Activated CD4-positive, CD25-positive, alpha-beta regulatory T cell treated with anti-CD3 and anti-CD28 coated beads, Interleukin-2, amount 50 U/mL, for 16 hours (primary cell): ENCODE data around the gene NOS1AP.

Experiments
- DNase-seq: peaks from one replicate; pipeline ENCODE4 v3.0.0-alpha.2; 2020; ENCODE audit warnings: low read depth, low spot score

Gene NOS1AP

GRCh38 chr1:162293073-162293692 lies 223.7 kb downstream of the NOS1AP start:
- DNase-seq = no peak

DNA sequence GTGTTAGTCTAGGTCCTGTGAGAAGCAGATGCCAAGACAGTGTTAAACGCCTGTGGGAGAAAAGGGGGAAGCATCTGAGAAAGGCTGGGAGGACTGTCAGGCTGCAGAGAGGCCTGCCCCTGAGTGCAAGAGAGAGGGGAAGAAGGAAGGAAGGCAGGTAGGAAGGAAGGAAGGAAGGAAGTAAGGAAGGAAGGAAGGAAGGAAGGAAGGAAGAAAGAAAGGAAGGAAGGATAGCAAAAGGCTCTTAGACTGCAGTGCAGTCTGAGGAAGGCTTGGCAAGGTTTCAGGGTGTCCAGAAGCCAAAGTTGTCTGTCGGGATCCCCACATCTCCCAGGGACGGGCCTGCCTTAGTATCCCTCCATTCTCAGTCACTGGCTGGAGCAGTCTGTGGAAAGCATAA lies 224.5 kb downstream of the NOS1AP start:
- DNase-seq = no peak

GRCh38 chr1:162297208-162297607 lies 227.7 kb downstream of the NOS1AP start:
- no peak for DNase-seq

GRCh38 chr1:162298266-162298665 lies 228.8 kb downstream of the NOS1AP start:
- no peak for DNase-seq

GRCh38 chr1:162299018-162299417 lies 229.5 kb downstream of the NOS1AP start:
- no peak for DNase-seq

- DNase-seq = no peak
Observed at GRCh38 chr1:162300057-162300917, 230.8 kb downstream of the NOS1AP start.

- no peak for DNase-seq
Observed at GRCh38 chr1:162301696-162302095, 232.2 kb downstream of the NOS1AP start.

DNA sequence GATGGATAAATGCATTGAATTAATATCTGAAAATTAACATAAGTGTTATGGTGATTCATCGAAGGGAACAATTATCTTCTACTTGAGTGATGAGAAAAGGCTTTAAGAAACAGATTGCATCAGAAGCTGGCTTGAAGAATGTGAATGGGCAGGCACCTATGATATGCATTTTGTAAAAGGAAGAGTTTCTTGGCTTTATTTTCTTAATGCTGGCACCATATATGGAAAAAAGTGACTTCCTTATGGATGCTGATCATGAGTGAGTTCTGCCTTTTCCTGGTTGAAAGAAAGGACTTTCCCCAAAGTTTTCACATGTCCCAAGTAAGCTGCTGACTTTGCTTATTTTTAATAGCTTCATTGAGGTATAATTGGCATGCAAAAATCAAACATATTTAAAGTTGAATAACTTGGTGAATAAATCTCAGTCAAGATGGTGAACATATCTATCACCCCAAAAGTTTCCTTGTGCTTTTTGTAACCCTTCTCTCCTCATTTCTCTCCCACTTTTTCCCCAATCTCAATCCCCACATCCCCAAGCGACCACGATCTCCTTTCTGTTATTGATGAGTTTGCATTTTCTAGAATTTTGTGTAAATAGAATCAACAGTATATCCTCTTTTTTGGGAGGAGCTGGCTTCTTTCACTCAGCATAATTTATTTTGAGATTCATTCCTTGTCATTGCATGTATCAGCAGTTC lies 233.0 kb downstream of the NOS1AP start:
- DNase-seq = no peak

DNA sequence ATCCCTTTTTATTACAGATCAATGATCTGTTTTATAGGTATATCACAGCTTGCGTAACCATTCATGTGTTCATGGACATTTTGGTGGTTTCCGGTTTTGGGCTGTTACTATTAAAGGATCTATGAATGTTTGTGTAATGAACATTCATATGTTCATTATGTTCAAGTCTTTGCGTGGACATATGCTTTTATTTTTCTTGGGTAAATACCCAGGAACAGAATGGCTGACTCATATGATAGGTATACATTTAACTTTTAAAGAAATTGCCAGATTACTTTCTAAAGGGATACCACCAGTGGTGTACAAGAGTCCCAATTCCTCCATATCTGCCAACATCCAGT lies 233.5 kb downstream of the NOS1AP start:
- no peak for DNase-seq

DNA sequence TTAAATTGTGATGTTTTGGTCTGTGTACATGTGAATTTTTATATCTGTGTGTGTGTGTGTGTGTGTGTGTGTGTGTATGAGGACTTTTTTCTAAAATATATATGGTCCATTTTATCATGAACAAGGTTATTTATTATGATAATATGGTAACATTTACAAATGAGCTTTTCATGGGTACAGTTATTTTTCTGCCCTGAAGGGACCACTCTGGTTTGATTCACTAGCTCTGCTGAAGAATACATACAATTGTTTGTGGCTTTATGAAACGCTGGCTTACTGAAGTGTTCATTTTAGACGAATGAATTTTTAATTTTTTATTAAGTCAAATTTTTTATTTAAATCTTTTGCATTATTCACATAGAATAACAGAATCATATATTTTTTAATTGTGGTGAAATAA lies 235.2 kb downstream of the NOS1AP start:
- DNase-seq = no peak

GRCh38 chr1:162305969-162306368 lies 236.5 kb downstream of the NOS1AP start:
- DNase-seq = no peak

DNA sequence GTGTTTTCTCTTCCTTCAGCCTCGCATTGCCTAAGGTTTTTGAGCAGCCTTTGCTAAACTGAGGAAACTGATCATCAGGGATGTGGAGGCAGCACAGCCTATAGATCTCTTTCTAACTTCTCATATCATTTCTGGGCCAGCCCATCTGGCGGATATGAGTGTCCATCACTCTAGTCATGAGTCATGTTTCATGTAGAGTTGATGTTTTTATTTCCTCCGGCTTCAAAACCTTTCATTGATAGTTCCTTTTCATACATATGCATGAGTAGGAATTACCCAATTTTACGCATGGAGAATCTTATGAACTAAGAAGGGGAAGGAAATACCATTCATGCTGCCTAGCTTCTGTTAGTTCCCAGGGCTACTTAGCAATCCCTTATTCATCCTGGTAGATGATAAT lies 240.8 kb downstream of the NOS1AP start:
- DNase-seq = no peak

DNA sequence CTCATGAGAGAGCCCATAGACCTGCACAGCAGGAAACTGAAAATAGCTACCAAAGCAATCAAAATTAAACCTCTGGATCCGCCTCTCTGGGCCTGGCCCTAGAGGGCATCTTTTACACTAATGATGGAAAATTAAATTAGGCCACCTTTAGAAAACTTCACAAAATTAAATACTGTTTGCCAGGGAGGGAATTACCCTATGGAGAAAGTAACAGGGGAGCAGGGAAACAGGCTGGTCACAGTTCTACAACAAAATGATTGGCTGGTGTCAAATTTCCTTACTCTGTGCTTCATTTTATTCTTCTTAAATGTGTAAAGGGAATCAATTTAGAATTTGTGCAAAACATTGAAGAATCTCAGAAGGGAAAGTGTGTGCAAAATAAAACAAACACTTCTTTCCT lies 244.7 kb downstream of the NOS1AP start:
- DNase-seq = no peak

- DNase-seq = no peak
Observed at GRCh38 chr1:162315673-162316072, 246.2 kb downstream of the NOS1AP start.

- DNase-seq = no peak
Observed at GRCh38 chr1:162316187-162316586, 246.7 kb downstream of the NOS1AP start.

DNA sequence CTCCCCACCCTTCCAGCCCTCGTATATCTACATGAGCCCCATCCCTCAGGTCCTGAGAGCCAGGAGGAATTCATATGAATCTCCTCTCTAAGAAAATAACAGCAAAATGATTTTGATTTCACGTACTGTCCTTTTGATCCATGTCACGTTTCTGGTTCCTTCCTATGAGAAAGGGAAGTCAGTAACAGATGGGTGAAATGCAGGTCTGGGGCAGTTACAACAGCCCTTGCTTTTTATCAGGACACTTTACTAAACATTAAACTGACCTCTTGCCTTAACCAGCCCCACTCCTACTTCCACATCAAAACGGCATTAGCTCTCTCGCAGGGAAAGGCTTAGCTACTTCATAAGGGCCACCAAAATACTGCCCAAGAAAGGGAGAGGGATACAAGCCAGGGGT lies 248.1 kb downstream of the NOS1AP start:
- no peak for DNase-seq

- no peak for DNase-seq
Observed at GRCh38 chr1:162319493-162320175, 250.1 kb downstream of the NOS1AP start.

DNA sequence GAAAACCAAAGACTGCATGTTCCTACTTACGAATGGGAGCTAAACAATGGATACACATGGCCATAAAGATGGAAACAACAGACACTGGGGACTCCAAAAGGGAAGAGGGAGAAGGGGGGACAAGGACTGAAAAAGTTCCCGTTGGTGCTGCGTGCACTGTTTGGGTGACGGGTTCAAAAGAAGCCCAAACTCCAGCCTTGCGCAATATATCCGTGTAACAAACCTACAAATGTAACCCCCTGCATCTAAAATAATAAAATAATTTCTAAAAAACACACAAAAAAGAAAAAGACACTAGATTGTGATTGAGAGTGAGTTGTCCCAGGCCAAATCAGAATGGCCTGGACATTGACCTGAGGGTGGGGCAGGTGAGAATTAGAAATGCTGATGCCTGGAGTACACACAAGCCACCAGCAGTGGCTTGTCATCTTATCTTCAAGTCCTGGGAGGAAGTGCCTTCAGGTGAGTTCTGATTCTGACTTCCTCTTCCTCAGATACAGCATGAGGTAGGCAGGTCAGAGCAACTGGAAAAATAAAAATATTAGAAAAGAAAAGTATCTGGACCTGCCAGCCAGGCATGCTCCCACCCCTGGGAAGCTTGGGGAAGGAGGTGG lies 252.4 kb downstream of the NOS1AP start:
- DNase-seq = no peak

- DNase-seq = no peak
Observed at GRCh38 chr1:162323023-162323422, 253.5 kb downstream of the NOS1AP start.

GRCh38 chr1:162324396-162324795 lies 254.9 kb downstream of the NOS1AP start:
- DNase-seq = no peak

GRCh38 chr1:162326559-162326958 lies 257.1 kb downstream of the NOS1AP start:
- no peak for DNase-seq
